GM12878 (cell line): ENCODE results near the gene SLC25A3. TPM values are rescaled to one million over a fixed set of nuclear protein-coding genes. Genes with fewer than 3 reads are reported as not detected.
A peak's percentile ranks its signal among the peaks of the same experiment; 100 is the strongest.

ENCODE experiments used
- ATAC-seq: fragments of 200-7000 bp; cut with Tn5 transposase; 3 replicates; pipeline ENCODE4 v1.9.1; 2020; ENCODE audit warnings: mild to moderate bottlenecking, moderate library complexity
- BruUV-seq: library from RNA; stranded (reverse); fragments of 400-500 nt; replicated peaks from 2 replicates; lab custom pipeline; 2021; lab: Mats Ljungman, UMichigan
- CTCF ChIA-PET: fragments of 300-600 bp; sonication (Branson Sonifier 250); formaldehyde crosslinking; extraction: SDS; loops from one replicate; lab custom pipeline; 2021; ENCODE audit warnings: inconsistent platforms; lab: Yijun Ruan, JAX
- POLR2A ChIA-PET: fragments of 350-600 bp; formaldehyde crosslinking; extraction: SDS; loops from one replicate; lab custom pipeline; 2021; ENCODE audit warnings: inconsistent platforms; lab: Charles Lee
- RAD21 ChIA-PET: fragments of 300-600 bp; sonication (Branson Sonifier 250); formaldehyde crosslinking; loops from one replicate; lab custom pipeline; 2023; ENCODE audit warnings: antibody characterized with exemption; ENCODE audit not compliant: unreplicated experiment; lab: Charles Lee
- SMC1A ChIA-PET: fragments of 300-600 bp; sonication (Branson Sonifier 250); formaldehyde crosslinking; loops from one replicate; lab custom pipeline; 2023; ENCODE audit not compliant: unreplicated experiment, uncharacterized antibody; lab: Charles Lee
- DNase-seq: peaks from one replicate; pipeline ENCODE4 v3.0.0-alpha.2; 2011; ENCODE audit warnings: low read depth, low spot score
- FAIRE-seq: peaks from 3 replicates; lab custom pipeline; 2011; peaks lifted over from hg19 to GRCh38; lab: Jason Lieb, UNC
- H2AFZ ChIP-seq: 2 replicates; pipeline ENCODE4 v1.6.0; 2011; ENCODE audit warnings: low read depth, low read length, control low read depth; ENCODE audit not compliant: control insufficient read depth
- H3K27ac ChIP-seq: 2 replicates; pipeline ENCODE4 v1.5.1; 2011; ENCODE audit warnings: control low read depth; ENCODE audit not compliant: control insufficient read depth, insufficient read depth
- H3K27me3 ChIP-seq, 2 experiments: replicated peaks in 1 of 2; 2 replicates each; pipeline versions ENCODE4 v1.6.0 to v1.6.1; 2011; ENCODE audit warnings: low read length in 1 of 2; ENCODE audit not compliant: control insufficient read depth in 2 of 2, insufficient read depth in 2 of 2
- H3K36me3 ChIP-seq, 2 experiments: 2 replicates each; pipeline ENCODE4 v1.5.1; 2011; ENCODE audit warnings: low read length in 1 of 2; ENCODE audit not compliant: control insufficient read depth in 2 of 2, insufficient read depth in 2 of 2
- H3K4me1 ChIP-seq: 2 replicates; pipeline ENCODE4 v1.6.1; 2011; ENCODE audit warnings: mild to moderate bottlenecking, low read length, moderate library complexity, mixed read lengths; ENCODE audit not compliant: control insufficient read depth, insufficient read depth
- H3K4me2 ChIP-seq: 2 replicates; pipeline ENCODE4 v1.6.0; 2011; ENCODE audit warnings: control low read depth; ENCODE audit not compliant: control insufficient read depth, insufficient read depth
- H3K4me3 ChIP-seq: fragments of 200-600 bp; sonication (generic); 2 replicates; pipeline ENCODE4 v1.5.1; 2016
- H3K79me2 ChIP-seq: 2 replicates; pipeline ENCODE4 v1.6.0; 2011; ENCODE audit warnings: low read length; ENCODE audit not compliant: control insufficient read depth, insufficient read depth
- H3K9ac ChIP-seq: 2 replicates; pipeline ENCODE4 v1.8.0; 2011; ENCODE audit warnings: low read length, control low read depth, mixed read lengths; ENCODE audit not compliant: control insufficient read depth, insufficient read depth
- H3K9me3 ChIP-seq: replicated peaks from 3 replicates; pipeline ENCODE4 v1.5.1; 2011; ENCODE audit warnings: mild to moderate bottlenecking, low read length; ENCODE audit not compliant: control insufficient read depth, insufficient read depth
- H4K20me1 ChIP-seq: 2 replicates; pipeline ENCODE4 v1.6.0; 2011; ENCODE audit not compliant: control insufficient read depth, insufficient read depth
- WGBS: methylation state at CpG from one replicate; pipeline ENCODE4 v1.1.6; 2016; ENCODE audit warnings: low lambda C conversion rate; ENCODE audit not compliant: insufficient replicate concordance, insufficient coverage; ENCODE audit errors: missing lambda C conversion rate; 5-methylcytosine and 5-hydroxymethylcytosine counted together
- in situ Hi-C: fragments of 300-500 bp; cut with MboI; formaldehyde crosslinking; loops from 9 replicates; pipeline ENCODE4 v1.14.3; 2018; ENCODE audit warnings: mixed read lengths
- intact Hi-C: fragments of 100-400 bp; cut with micrococcal nuclease; formaldehyde crosslinking; loops from one replicate; pipeline ENCODE4 v1.14.2; 2022; ENCODE audit not compliant: unreplicated experiment
- polyA plus RNA-seq, 11 experiments: library from polyadenylated mRNA; depleted of rRNA in 4 of 11; unstranded in 6 of 11; stranded (reverse) in 5 of 11; fragments of >200 nt; fragmentation: Nextera tagmentation in 4 of 11; fragmentation: Illumina TruSeq in 1 of 11; extraction: Ambion mirVana in 4 of 11; extraction: Trizol in 1 of 11; gene quantifications; 1 replicate in 1 of 11; 2 replicates in 10 of 11; pipeline versions ENCODE4 v1.2.1 to v1.2.3, GENCODE V29; 2011 to 2016; ENCODE audit warnings: inconsistent platforms in 2 of 11, missing spikeins in 2 of 11, low read depth in 1 of 11
- total RNA-seq, 4 experiments: library from RNA; depleted of rRNA in 3 of 4; stranded (reverse); fragments of >200 nt in 3 of 4; fragmentation: Illumina TruSeq in 1 of 4; extraction: Trizol in 1 of 4; gene quantifications; 2 replicates each; pipeline versions ENCODE4 v1.2.1 to v1.2.3, GENCODE V29; 2013 to 2021
- TF ChIP-seq, protein P1 (sequence below): fragments of 450-650 bp; IDR thresholded peaks from 2 replicates; pipeline ENCODE4 v1.6.1; 2016; ENCODE audit warnings: mild to moderate bottlenecking
- TF ChIP-seq, protein P2 (sequence below): fragments of 450-650 bp; IDR thresholded peaks from 2 replicates; pipeline ENCODE4 v1.6.1; 2017; ENCODE audit warnings: mild to moderate bottlenecking, moderate library complexity

SLC25A3 gene
- total and polyA plus RNA-seq, 10 of the 15 experiments (the other 5 are each of a cell fraction or from before 2014, with no cell fraction given), result 314 to 700 (median 589) TPM

DNA sequence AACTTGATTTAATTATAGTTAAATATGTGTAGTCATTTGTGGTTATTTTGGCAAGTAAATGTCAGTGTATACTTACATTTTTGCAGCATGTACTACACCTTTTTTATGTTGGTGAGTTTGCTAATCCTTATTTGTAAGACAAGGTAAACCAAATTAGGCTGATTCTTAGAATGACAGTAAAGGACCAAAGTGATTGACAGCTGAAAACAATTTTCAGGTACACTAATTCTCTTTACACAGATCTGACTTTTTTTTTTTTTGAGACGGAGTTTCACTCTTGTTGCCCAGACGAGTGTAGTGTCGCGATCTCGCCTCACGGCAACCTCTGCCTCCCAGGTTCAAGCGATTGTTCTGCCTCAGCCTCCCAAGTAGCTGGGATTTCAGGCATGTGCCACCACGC is 8.4 kb downstream of the SLC25A3 start:
- Histone ChIP-seq H3K4me2 (no peak overlapping the region), H2AFZ (no peak overlapping the region), H3K27me3 (no peaks in the 10 kb centered on the region), H3K9ac (no peak overlapping the region), H3K9me3 (no peaks in the 10 kb centered on the region), H3K36me3 (peaks cover 9 to 39% of the 10 kb centered on the region in 2 experiments), H3K27ac (no peak overlapping the region)
- ChIA-PET CTCF (interaction anchor here (0.6 to 2.2 kb wide), 6 partner anchors 9 to 468 kb away, joined by 3 to 6 read pairs (median 4); no protein-coding TSS in a partner anchor), SMC1A (interaction anchor here (0.6 to 2.2 kb wide), 6 partner anchors 11 to 978 kb away, joined by 3 to 10 read pairs (median 3); no protein-coding TSS in a partner anchor), POLR2A (interaction anchor here (3.6 kb wide), 1 partner anchor 8 kb away, joined by 17 read pairs; the partner anchor contains the start of gene SLC25A3)
- DNase-seq (no peak), FAIRE-seq (no peak), ATAC-seq (no peak; the same call in 2 of the 3 replicates)
- BruUV-seq, result no TSS peak
- WGBS, result 98% methylated on average over 8 of the region's 8 CpGs
- TF ChIP-seq, protein P1, sequence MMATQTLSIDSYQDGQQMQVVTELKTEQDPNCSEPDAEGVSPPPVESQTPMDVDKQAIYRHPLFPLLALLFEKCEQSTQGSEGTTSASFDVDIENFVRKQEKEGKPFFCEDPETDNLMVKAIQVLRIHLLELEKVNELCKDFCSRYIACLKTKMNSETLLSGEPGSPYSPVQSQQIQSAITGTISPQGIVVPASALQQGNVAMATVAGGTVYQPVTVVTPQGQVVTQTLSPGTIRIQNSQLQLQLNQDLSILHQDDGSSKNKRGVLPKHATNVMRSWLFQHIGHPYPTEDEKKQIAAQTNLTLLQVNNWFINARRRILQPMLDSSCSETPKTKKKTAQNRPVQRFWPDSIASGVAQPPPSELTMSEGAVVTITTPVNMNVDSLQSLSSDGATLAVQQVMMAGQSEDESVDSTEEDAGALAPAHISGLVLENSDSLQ, result peak; percentile 72
- TF ChIP-seq, protein P2, sequence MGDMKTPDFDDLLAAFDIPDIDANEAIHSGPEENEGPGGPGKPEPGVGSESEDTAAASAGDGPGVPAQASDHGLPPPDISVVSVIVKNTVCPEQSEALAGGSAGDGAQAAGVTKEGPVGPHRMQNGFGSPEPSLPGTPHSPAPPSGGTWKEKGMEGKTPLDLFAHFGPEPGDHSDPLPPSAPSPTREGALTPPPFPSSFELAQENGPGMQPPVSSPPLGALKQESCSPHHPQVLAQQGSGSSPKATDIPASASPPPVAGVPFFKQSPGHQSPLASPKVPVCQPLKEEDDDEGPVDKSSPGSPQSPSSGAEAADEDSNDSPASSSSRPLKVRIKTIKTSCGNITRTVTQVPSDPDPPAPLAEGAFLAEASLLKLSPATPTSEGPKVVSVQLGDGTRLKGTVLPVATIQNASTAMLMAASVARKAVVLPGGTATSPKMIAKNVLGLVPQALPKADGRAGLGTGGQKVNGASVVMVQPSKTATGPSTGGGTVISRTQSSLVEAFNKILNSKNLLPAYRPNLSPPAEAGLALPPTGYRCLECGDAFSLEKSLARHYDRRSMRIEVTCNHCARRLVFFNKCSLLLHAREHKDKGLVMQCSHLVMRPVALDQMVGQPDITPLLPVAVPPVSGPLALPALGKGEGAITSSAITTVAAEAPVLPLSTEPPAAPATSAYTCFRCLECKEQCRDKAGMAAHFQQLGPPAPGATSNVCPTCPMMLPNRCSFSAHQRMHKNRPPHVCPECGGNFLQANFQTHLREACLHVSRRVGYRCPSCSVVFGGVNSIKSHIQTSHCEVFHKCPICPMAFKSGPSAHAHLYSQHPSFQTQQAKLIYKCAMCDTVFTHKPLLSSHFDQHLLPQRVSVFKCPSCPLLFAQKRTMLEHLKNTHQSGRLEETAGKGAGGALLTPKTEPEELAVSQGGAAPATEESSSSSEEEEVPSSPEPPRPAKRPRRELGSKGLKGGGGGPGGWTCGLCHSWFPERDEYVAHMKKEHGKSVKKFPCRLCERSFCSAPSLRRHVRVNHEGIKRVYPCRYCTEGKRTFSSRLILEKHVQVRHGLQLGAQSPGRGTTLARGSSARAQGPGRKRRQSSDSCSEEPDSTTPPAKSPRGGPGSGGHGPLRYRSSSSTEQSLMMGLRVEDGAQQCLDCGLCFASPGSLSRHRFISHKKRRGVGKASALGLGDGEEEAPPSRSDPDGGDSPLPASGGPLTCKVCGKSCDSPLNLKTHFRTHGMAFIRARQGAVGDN, result no peak
- TF ChIP-seq, all 136 proteins: peak for 1
- Histone ChIP-seq H4K20me1 (no peaks in the 10 kb centered on the region), H3K4me3 (no peak overlapping the region), H3K4me1 (no peaks in the 10 kb centered on the region), H3K79me2 (peaks cover 20% of the 10 kb centered on the region)
- in situ Hi-C loops (no loop called here), intact Hi-C loops (no loop called here)
- RAD21 ChIA-PET, result interaction anchor here (0.6 kb wide), 1 partner anchor 51 kb away, joined by 3 read pairs; no protein-coding TSS in a partner anchor
